K562 (cell line): ENCODE data around the gene FMN1.

Experiments used
- FOXK2 ChIP-seq, 2 experiments: fragments of 450-650 bp; IDR thresholded peaks in 1 of 2; conservative IDR thresholded peaks in 1 of 2; 2 replicates each; pipeline ENCODE4 v1.6.1; 2016; ENCODE audit warnings: low read depth in 2 of 2, mild to moderate bottlenecking in 1 of 2
- GABPA ChIP-seq: fragments of 200-800 bp; sonication (Bioruptor generic); conservative IDR thresholded peaks from 2 replicates; pipeline ENCODE4 v1.6.1; 2016; ENCODE audit warnings: low read depth, missing genetic modification characterization, missing compliant biosample characterization
- MXI1 ChIP-seq: IDR thresholded peaks from 2 replicates; pipeline ENCODE4 v1.6.1; 2011; ENCODE audit warnings: low read depth, mild to moderate bottlenecking, improper control_type of control experiment, low read length
- POLR2A ChIP-seq: fragments of 450-650 bp; conservative IDR thresholded peaks from 2 replicates; pipeline ENCODE4 v1.6.1; 2016

DNA sequence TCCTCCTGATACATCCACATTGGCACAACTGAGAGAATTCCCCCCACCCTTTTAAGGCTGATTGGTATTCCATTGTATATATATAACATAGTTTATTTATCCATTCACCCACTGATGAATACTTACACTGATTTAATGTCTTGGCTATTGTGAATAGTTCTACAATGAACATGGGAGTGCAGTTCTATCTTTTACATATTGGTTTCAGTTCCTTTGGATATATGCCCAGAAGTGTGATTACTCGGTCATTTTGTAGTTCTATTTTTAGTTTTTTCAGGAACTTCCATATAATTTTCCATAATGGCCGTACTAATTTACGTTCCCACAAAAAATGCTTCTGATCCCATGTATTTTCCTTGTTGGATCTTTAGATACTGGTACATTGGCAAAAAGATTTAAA is 135.3 kb downstream of the FMN1 start:
- TF ChIP-seq FOXK2 (conservative IDR thresholded peaks at IDR 0.05 in 1 of 2, IDR thresholded peaks at IDR 0.05 in 1 of 2; ENCODE audit: low read depth in 2 of 2) (no peak), MXI1 (no peak), POLR2A (no peak), GABPA (no peak)
